Measurements from ENCODE around the gene SLC16A6. TPM values are rescaled to one million over a fixed set of nuclear protein-coding genes. Genes with fewer than 3 reads are reported as not detected.
A peak's percentile ranks its signal among the peaks of the same experiment; 100 is the strongest.

SLC16A6 gene
- total and polyA plus RNA-seq, 10 donors, result 1.5 to 8.7 (median 5.9) TPM

DNA sequence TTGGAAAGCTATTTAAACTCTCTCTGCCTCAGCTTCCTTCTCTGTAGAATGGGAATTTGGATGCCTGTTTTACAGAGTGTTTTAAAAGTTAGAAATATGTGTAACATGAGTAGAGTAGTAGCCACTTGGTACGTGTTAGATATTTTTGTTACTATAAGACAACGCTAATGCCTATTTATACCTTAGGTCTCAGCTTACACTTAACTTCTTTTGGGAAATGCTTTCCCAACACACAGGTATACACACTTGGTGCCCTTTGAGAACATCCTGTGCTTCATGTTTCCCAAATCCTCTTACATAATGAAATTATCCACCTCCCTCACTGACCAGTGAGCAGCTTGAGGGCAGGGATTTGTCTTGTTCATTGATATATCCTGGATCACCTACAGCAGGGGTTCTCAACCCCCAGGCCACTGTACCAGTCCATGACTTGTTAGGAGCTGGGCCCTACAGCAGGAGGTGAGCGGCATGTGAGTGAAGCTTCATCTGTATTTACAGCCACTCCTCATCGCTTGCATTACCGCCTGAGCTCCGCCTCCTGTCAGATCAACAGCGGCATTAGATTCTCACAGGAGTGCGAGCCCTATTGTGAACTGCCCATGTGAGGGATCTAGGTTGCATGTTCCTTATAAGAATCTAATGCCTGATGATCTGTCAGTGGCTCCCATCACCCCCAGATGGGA is 33.9 kb upstream of the SLC16A6 start:
- intact Hi-C loops (cut with DNase I; ENCODE audit: low total_unique reads), result no loop called here
- DNase-seq, result no peak
- H3K4me1 ChIP-seq, result peaks cover 0 to 11% (median 2%) of the 10 kb centered on the region in 6 donors
- no peaks in the 10 kb centered on the region for H3K9me3 ChIP-seq
- TF ChIP-seq, protein P1, sequence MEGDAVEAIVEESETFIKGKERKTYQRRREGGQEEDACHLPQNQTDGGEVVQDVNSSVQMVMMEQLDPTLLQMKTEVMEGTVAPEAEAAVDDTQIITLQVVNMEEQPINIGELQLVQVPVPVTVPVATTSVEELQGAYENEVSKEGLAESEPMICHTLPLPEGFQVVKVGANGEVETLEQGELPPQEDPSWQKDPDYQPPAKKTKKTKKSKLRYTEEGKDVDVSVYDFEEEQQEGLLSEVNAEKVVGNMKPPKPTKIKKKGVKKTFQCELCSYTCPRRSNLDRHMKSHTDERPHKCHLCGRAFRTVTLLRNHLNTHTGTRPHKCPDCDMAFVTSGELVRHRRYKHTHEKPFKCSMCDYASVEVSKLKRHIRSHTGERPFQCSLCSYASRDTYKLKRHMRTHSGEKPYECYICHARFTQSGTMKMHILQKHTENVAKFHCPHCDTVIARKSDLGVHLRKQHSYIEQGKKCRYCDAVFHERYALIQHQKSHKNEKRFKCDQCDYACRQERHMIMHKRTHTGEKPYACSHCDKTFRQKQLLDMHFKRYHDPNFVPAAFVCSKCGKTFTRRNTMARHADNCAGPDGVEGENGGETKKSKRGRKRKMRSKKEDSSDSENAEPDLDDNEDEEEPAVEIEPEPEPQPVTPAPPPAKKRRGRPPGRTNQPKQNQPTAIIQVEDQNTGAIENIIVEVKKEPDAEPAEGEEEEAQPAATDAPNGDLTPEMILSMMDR (IDR thresholded peaks at IDR 0.05 in 8 of 11, conservative IDR thresholded peaks at IDR 0.05 in 3 of 11), result no peak
- no peak for TF ChIP-seq POLR2AphosphoS5 (IDR thresholded peaks at IDR 0.05)
- H3K27ac ChIP-seq, result peak overlapping the region in 1 of 8 donors; percentile 36
- H3K27me3 ChIP-seq (replicated peaks in 1 of 7), result no peaks in the 10 kb centered on the region
- H3K36me3 ChIP-seq, result no peaks in the 10 kb centered on the region
- WGBS, 5 donors, result 95 to 98% (median 98%) methylated on average over 8 of the region's 8 CpGs
- no peak overlapping the region for H3K4me3 ChIP-seq

DNA sequence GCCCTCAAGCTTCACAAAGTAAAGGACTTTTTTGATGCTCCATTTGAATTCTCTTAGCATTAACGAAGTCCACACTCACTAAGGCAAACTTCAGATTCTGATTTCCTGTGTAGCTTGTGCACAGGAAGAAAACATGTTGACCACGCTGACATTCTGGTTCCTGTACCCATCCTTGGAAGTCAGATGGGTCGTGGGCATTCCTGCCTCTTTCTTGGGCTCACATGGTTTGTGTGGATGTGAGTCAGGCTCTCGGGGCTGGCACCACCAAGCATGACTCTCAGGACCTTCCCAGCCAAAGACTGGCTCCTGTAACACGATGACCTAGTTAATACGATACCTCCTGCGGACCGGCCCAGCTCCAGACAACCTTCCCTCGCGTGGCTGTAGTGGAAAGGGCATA is 33.2 kb upstream of the SLC16A6 start:
- H3K27ac ChIP-seq, result peak overlapping the region in 1 of 8 donors; percentile 36
- 71 to 79% (median 75%) methylated on average over 10 of the region's 10 CpGs for WGBS, 5 donors
- TF ChIP-seq POLR2AphosphoS5 (IDR thresholded peaks at IDR 0.05), result peak in 1 of 3 donors; percentile 51
- TF ChIP-seq, protein P1 (IDR thresholded peaks at IDR 0.05 in 8 of 11, conservative IDR thresholded peaks at IDR 0.05 in 3 of 11), result no peak
- DNase-seq, result no peak
- peaks cover 0 to 18% (median 8%) of the 10 kb centered on the region in 6 donors for H3K4me1 ChIP-seq
- H3K9me3 ChIP-seq, result no peaks in the 10 kb centered on the region
- intact Hi-C loops (cut with DNase I; ENCODE audit: low total_unique reads), result no loop called here
- H3K4me3 ChIP-seq, result no peak overlapping the region
- no peaks in the 10 kb centered on the region for H3K27me3 ChIP-seq (replicated peaks in 1 of 7)
- H3K36me3 ChIP-seq, result no peaks in the 10 kb centered on the region

DNA sequence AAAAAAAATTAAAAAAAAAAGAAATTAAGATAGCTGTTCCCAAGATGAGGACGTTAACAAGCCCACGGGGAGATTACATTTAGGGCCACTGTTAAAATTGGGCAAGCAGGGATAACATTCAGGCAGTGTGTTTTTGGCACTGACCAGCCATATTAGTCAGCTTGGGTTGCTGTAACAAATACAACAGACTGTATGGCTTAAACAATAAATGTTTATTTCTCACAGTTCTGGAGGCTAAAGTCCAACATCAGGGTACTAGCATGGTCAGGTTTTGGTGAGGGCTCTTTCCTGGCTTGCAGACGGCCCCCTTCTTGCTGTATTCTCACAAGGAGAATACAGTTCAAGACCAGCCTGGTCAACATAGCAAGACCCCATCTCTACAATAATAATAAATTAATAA is 31.7 kb upstream of the SLC16A6 start:
- no peak overlapping the region for H3K4me3 ChIP-seq
- H3K36me3 ChIP-seq, result no peaks in the 10 kb centered on the region
- TF ChIP-seq, protein P1 (IDR thresholded peaks at IDR 0.05 in 8 of 11, conservative IDR thresholded peaks at IDR 0.05 in 3 of 11), result no peak
- no peak for TF ChIP-seq POLR2A (IDR thresholded peaks at IDR 0.05)
- TF ChIP-seq POLR2AphosphoS5 (IDR thresholded peaks at IDR 0.05), result no peak
- intact Hi-C loops (cut with DNase I; ENCODE audit: low total_unique reads), result no loop called here
- H3K27me3 ChIP-seq (replicated peaks in 1 of 7), result no peaks in the 10 kb centered on the region
- peaks cover 0 to 33% (median 9%) of the 10 kb centered on the region in 6 donors for H3K4me1 ChIP-seq
- no peak for DNase-seq
- H3K9me3 ChIP-seq, result no peaks in the 10 kb centered on the region
- WGBS, 5 donors, result 61 to 97% (median 76%) methylated on average over 3 of the region's 3 CpGs
- no peak overlapping the region for H3K27ac ChIP-seq

DNA sequence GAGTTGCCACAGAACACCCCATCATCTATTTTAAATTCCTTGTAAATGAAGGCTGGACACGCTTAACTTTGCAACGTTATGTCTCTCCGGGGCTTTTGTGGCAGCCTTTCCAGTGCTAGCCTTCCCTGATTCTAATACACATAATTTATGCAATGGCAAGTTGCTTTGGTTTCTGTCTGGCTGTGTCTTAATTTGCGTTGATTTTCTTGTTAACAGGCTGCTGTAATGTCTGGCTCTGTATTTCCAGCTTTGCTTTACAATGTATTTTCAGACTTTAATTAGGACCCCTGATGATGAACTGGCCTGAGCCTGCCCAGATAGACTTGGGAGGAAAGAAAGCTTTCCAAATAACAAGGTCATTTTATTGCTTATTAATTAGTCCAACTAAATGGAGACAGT is 30.6 kb upstream of the SLC16A6 start:
- DNase-seq, result no peak
- Histone ChIP-seq H3K27ac (no peak overlapping the region), H3K27me3 (replicated peaks in 1 of 7) (no peaks in the 10 kb centered on the region), H3K4me3 (no peak overlapping the region), H3K9me3 (no peaks in the 10 kb centered on the region), H3K4me1 (peaks cover 0 to 34% (median 9%) of the 10 kb centered on the region in 6 donors), H3K36me3 (no peaks in the 10 kb centered on the region)
- 92 to 96% (median 93%) methylated on average over 4 of the region's 4 CpGs for WGBS, 5 donors
- TF ChIP-seq POLR2A (IDR thresholded peaks at IDR 0.05), result no peak
- intact Hi-C loops (cut with DNase I; ENCODE audit: low total_unique reads), result no loop called here

Data from spleen (tissue), 11 donors.